GM12874 (cell line): ENCODE data around the gene RALGPS1.

Source experiments
- CTCF ChIP-seq: IDR thresholded peaks from 2 replicates; pipeline ENCODE4 v1.5.1; 2011; ENCODE audit warnings: low read depth, mild to moderate bottlenecking, control low read depth, low read length, moderate library complexity; ENCODE audit not compliant: insufficient read depth

The RALGPS1 gene

GRCh38 chr9:127209220-127209619 lies 294.6 kb downstream of the RALGPS1 start:
- no peak for TF ChIP-seq CTCF

GRCh38 chr9:127209948-127210640 lies 295.5 kb downstream of the RALGPS1 start:
- no peak for TF ChIP-seq CTCF

GRCh38 chr9:127210851-127211730 lies 296.5 kb downstream of the RALGPS1 start:
- no peak for TF ChIP-seq CTCF

- TF ChIP-seq CTCF = no peak
Measured at GRCh38 chr9:127211983-127212382, 297.4 kb downstream of the RALGPS1 start.

- TF ChIP-seq CTCF = no peak
Measured at GRCh38 chr9:127212453-127212852, 297.9 kb downstream of the RALGPS1 start.

- no peak for TF ChIP-seq CTCF
Measured at GRCh38 chr9:127213859-127214258, 299.3 kb downstream of the RALGPS1 start.

GRCh38 chr9:127214421-127215267 lies 300.1 kb downstream of the RALGPS1 start:
- TF ChIP-seq CTCF = peak; percentile 80
